HepG2 (cell line): Measurements from ENCODE around the gene BRI3BP. TPM values are rescaled to one million over a fixed set of nuclear protein-coding genes. Genes with fewer than 3 reads are reported as not detected.
A peak's percentile ranks its signal among the peaks of the same experiment; 100 is the strongest.

Experiments used
- ATAC-seq: fragments of 200-7000 bp; cut with Tn5 transposase; 3 replicates; pipeline ENCODE4 v1.9.1; 2020; ENCODE audit warnings: mild to moderate bottlenecking, moderate library complexity
- BruUV-seq: library from RNA; stranded (reverse); fragments of 400-500 nt; replicated peaks from 2 replicates; lab custom pipeline; 2021; lab: Mats Ljungman, UMichigan
- CTCF ChIA-PET: fragments of 300-600 bp; formaldehyde crosslinking; extraction: SDS; loops from one replicate; lab custom pipeline; 2021; ENCODE audit warnings: low total read pairs, inconsistent platforms, low intra/inter-chr PET ratio; lab: Yijun Ruan, JAX
- POLR2A ChIA-PET: fragments of 350-600 bp; sonication (Branson Sonifier 250); formaldehyde crosslinking; loops from one replicate; lab custom pipeline; 2020; ENCODE audit warnings: antibody characterized with exemption, inconsistent platforms; lab: Yijun Ruan, JAX
- DNase-seq: peaks from one replicate; pipeline ENCODE4 v3.0.0-alpha.2; 2015; ENCODE audit warnings: low spot score
- FAIRE-seq: peaks from 3 replicates; lab custom pipeline; 2011; peaks lifted over from hg19 to GRCh38; lab: Jason Lieb, UNC
- H2AFZ ChIP-seq: one replicate; pipeline ENCODE4 v1.6.1; 2011; ENCODE audit warnings: low read length, inconsistent platforms
- H3K27ac ChIP-seq: fragments of 300-600 bp; 3 replicates; pipeline ENCODE4 v1.8.0; 2011; ENCODE audit warnings: mixed run types, mild to moderate bottlenecking, mixed read lengths, low read length, inconsistent platforms; ENCODE audit not compliant: insufficient read depth; ENCODE audit errors: extremely low read length
- H3K27me3 ChIP-seq, 2 experiments: fragments of 200-600 bp in 1 of 2; 2 replicates in 1 of 2; 3 replicates in 1 of 2; pipeline versions ENCODE4 v1.6.0 to v1.8.0; 2011; ENCODE audit warnings: low read length in 2 of 2, mild to moderate bottlenecking in 2 of 2, moderate library complexity in 2 of 2, inconsistent platforms in 1 of 2; ENCODE audit not compliant: insufficient read depth in 2 of 2, control insufficient read depth in 1 of 2
- H3K36me3 ChIP-seq, 2 experiments: fragments of 200-600 bp in 1 of 2; replicated peaks in 1 of 2; 2 replicates in 1 of 2; 3 replicates in 1 of 2; pipeline versions ENCODE4 v1.5.1 to v1.8.0; 2011; ENCODE audit warnings: low read length in 2 of 2, inconsistent platforms in 1 of 2; ENCODE audit not compliant: insufficient read depth in 2 of 2, control insufficient read depth in 1 of 2
- H3K4me1 ChIP-seq: 2 replicates; pipeline ENCODE4 v1.5.1; 2012; ENCODE audit warnings: low read length, inconsistent platforms; ENCODE audit not compliant: insufficient read depth
- H3K4me2 ChIP-seq: 2 replicates; pipeline ENCODE4 v1.6.0; 2011; ENCODE audit warnings: low read depth, low read length, inconsistent platforms
- H3K4me3 ChIP-seq, 3 experiments: fragments of 200-600 bp in 1 of 3; sonication (generic), shearing (Covaris generic) in 1 of 3; replicated peaks in 1 of 3; 2 replicates each; pipeline ENCODE4 v1.5.1; 2011 to 2016; ENCODE audit warnings: low read length in 3 of 3, inconsistent platforms in 2 of 3, low read depth in 2 of 3, mild to moderate bottlenecking in 2 of 3, control low read depth in 1 of 3, mixed read lengths in 1 of 3; ENCODE audit not compliant: insufficient read depth in 1 of 3
- H3K79me2 ChIP-seq: one replicate; pipeline ENCODE4 v1.6.1; 2011; ENCODE audit warnings: low read length, inconsistent platforms; ENCODE audit not compliant: insufficient read depth
- H3K9ac ChIP-seq: 2 replicates; pipeline ENCODE4 v1.6.0; 2011; ENCODE audit warnings: mild to moderate bottlenecking, low read depth, low read length, inconsistent platforms; ENCODE audit not compliant: insufficient read depth
- H3K9me3 ChIP-seq: 2 replicates; pipeline ENCODE4 v1.5.1; 2012; ENCODE audit warnings: mild to moderate bottlenecking, low read length
- H4K20me1 ChIP-seq: 2 replicates; pipeline ENCODE4 v1.6.0; 2011; ENCODE audit warnings: inconsistent platforms, mild to moderate bottlenecking, low read length, moderate library complexity; ENCODE audit not compliant: insufficient read depth
- KMT2A ChIP-seq: sonication (generic); formaldehyde crosslinking; IDR thresholded peaks from 2 replicates; pipeline ENCODE4 v1.4.0; 2020; ENCODE audit warnings: missing genetic modification reagents
- ZNF362 ChIP-seq: sonication (generic); formaldehyde crosslinking; IDR thresholded peaks from 2 replicates; pipeline ENCODE4 v1.4.0; 2020; ENCODE audit warnings: missing genetic modification reagents, mild to moderate bottlenecking, borderline replicate concordance
- ZNF770 ChIP-seq: sonication (generic); formaldehyde crosslinking; IDR thresholded peaks from 2 replicates; pipeline ENCODE4 v1.5.0; 2020; ENCODE audit warnings: mild to moderate bottlenecking, missing genetic modification reagents
- ZNF775 ChIP-seq: sonication (generic); formaldehyde crosslinking; IDR thresholded peaks from 2 replicates; pipeline ENCODE4 v1.4.0; 2020; ENCODE audit warnings: missing genetic modification reagents, mild to moderate bottlenecking, moderate library complexity, borderline replicate concordance
- WGBS: methylation state at CpG from one replicate; pipeline ENCODE4 v1.1.6; 2017; ENCODE audit warnings: low lambda C conversion rate; 5-methylcytosine and 5-hydroxymethylcytosine counted together
- in situ Hi-C: cut with HindIII; loops from 2 replicates; pipeline ENCODE4 v1.10.0; 2017; ENCODE audit warnings: low pct_unique_long_range_greater_than_20kb; ENCODE audit not compliant: extremely low pct_ligation_motif_present
- intact Hi-C: fragments of 100-400 bp; cut with micrococcal nuclease; formaldehyde crosslinking; loops from one replicate; pipeline ENCODE4 v1.10.0; 2022; ENCODE audit not compliant: unreplicated experiment
- polyA plus RNA-seq, 8 experiments: library from polyadenylated mRNA; depleted of rRNA in 3 of 8; stranded (reverse) in 7 of 8; unstranded in 1 of 8; fragments of >200 nt; fragmentation: Illumina TruSeq in 4 of 8; extraction: Trizol in 4 of 8; gene quantifications; 2 replicates each; pipeline versions ENCODE4 v1.2.1 to v1.2.3, GENCODE V29; 2011 to 2016; ENCODE audit warnings: low read depth in 4 of 8, missing spikeins in 1 of 8, mixed read lengths in 1 of 8; ENCODE audit not compliant: insufficient read depth in 1 of 8
- total RNA-seq, 5 experiments: library from RNA; depleted of rRNA; stranded (reverse); fragments of >200 nt; fragmentation: Illumina TruSeq; extraction: Trizol; gene quantifications; 2 replicates each; pipeline ENCODE4 v1.2.3, GENCODE V29; 2016; ENCODE audit warnings: low read depth in 1 of 5
- TF ChIP-seq, protein P1 (sequence below): sonication (generic); formaldehyde crosslinking; IDR thresholded peaks from 2 replicates; pipeline ENCODE4 v1.4.0; 2020; ENCODE audit warnings: missing genetic modification reagents

BRI3BP gene
- total and polyA plus RNA-seq, 2 of the 13 experiments (the other 11 are each of a cell fraction or from before 2014, with no cell fraction given) = 7.5 to 21.1 TPM

DNA sequence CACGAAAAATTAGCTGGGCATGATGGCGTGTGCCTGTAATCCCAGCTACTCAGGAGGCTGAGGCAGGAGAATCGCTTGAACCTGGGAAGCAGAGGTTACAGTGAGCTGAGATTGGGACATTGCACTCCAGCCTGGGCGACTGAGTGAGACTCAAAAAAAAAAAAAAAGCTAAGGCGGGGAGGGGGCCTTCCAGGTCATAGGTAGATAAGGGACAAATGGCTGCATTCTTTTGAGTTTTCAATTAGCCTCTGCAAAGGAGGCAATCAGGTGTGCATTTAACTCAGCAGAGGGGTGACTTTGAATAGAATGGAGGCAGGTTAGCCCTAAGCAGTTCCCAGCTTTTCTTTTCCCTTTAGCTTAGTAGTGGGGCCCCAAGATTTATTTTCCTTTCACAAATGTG is 71.0 kb downstream of the BRI3BP start:
- intact Hi-C loops = loop anchor here (2.0 kb wide), 1 partner anchor 76 kb away; the partner anchor contains the start of gene DHX37
- Histone ChIP-seq H3K9ac (0 out of 2 replicates have a peak overlapping the region, but pooled peaks have one; percentile 59), H4K20me1 (no peaks in the 10 kb centered on the region), H3K4me1 (peaks cover 26% of the 10 kb centered on the region), H3K27me3 (no peaks in the 10 kb centered on the region; a peak in 1 of 5 replicates), H3K27ac (no peak overlapping the region), H2AFZ (no peak overlapping the region), H3K9me3 (no peaks in the 10 kb centered on the region), H3K36me3 (peaks cover 0 to 1% of the 10 kb centered on the region in 2 experiments; a peak in 2 of 5 replicates), H3K4me3 (peak overlapping the region; percentile 84 to 94 (median 84); a peak in 4 of 6 replicates), H3K4me2 (peak overlapping the region; percentile 72), H3K79me2 (peaks cover 16% of the 10 kb centered on the region)
- no peak for DNase-seq
- ChIA-PET CTCF (no interaction called here), POLR2A (interaction anchor here (1.0 to 1.4 kb wide), 2 partner anchors 10 to 30 kb away, joined by 3 to 5 read pairs; no protein-coding TSS in a partner anchor)
- TF ChIP-seq, protein P1, sequence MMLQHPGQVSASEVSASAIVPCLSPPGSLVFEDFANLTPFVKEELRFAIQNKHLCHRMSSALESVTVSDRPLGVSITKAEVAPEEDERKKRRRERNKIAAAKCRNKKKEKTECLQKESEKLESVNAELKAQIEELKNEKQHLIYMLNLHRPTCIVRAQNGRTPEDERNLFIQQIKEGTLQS (CRISPR knock-in tag) = no peak
- TF ChIP-seq ZNF362 (CRISPR knock-in tag) (peak; percentile 62; the same call in 1 of the 2 replicates), KMT2A (CRISPR knock-in tag) (0 out of 2 replicates have a peak, but pooled peaks have one; percentile 23), ZNF775 (CRISPR knock-in tag) (no peak), ZNF770 (CRISPR knock-in tag) (peak; percentile 41; the same call in 1 of the 2 replicates)
- WGBS = 20% methylated on average over 5 of the region's 5 CpGs
- BruUV-seq = no TSS peak
- in situ Hi-C loops = no loop called here
- peak; percentile 8; the same call in 2 of the 3 replicates for ATAC-seq
- no peak for FAIRE-seq
